ENCODE measurements around the gene SYNDIG1. TPM values are rescaled to one million over a fixed set of nuclear protein-coding genes. Genes with fewer than 3 reads are reported as not detected.

SYNDIG1 gene
- polyA plus RNA-seq, 2 donors: 0.01 TPM; not detected in 1

GRCh38 chr20:24648919-24649318, 179.5 kb downstream of the SYNDIG1 start:
- H3K4me1 ChIP-seq (ENCODE audit: control insufficient read depth in 2 of 2, insufficient read depth in 2 of 2, low read length in 1 of 2): peaks cover 2 to 3% of the 10 kb centered on the region in 2 donors
- no peak overlapping the region for H3K27ac ChIP-seq (ENCODE audit: low read depth in 2 of 2, low read length in 1 of 2)
- no peaks in the 10 kb centered on the region for H3K9me3 ChIP-seq (ENCODE audit: control insufficient read depth in 2 of 2, insufficient read depth in 1 of 2, low read depth in 1 of 2, low read length in 1 of 2)
- 76 to 85% methylated on average over 2 of the region's 2 CpGs for WGBS, 2 donors
- H3K27me3 ChIP-seq (ENCODE audit: control insufficient read depth in 1 of 2, insufficient read depth in 2 of 2, low read length in 2 of 2): no peaks in the 10 kb centered on the region
- H3K36me3 ChIP-seq (ENCODE audit: control insufficient read depth in 2 of 2, insufficient read depth in 2 of 2, low read length in 1 of 2): no peaks in the 10 kb centered on the region
- no peak overlapping the region for H3K4me3 ChIP-seq (ENCODE audit: low read depth in 1 of 2, low read length in 2 of 2)

- H3K4me1 ChIP-seq (ENCODE audit: control insufficient read depth in 2 of 2, insufficient read depth in 2 of 2, low read length in 1 of 2): peaks cover 2 to 3% of the 10 kb centered on the region in 2 donors
- no peaks in the 10 kb centered on the region for H3K36me3 ChIP-seq (ENCODE audit: control insufficient read depth in 2 of 2, insufficient read depth in 2 of 2, low read length in 1 of 2)
- 57 to 59% methylated on average over 11 of the region's 11 CpGs for whole genome bisulfite sequencing, 2 donors
- H3K27me3 ChIP-seq (ENCODE audit: control insufficient read depth in 1 of 2, insufficient read depth in 2 of 2, low read length in 2 of 2): no peaks in the 10 kb centered on the region
- H3K4me3 ChIP-seq (ENCODE audit: low read depth in 1 of 2, low read length in 2 of 2): no peak overlapping the region
- no peaks in the 10 kb centered on the region for H3K9me3 ChIP-seq (ENCODE audit: control insufficient read depth in 2 of 2, insufficient read depth in 1 of 2, low read depth in 1 of 2, low read length in 1 of 2)
- H3K27ac ChIP-seq (ENCODE audit: low read depth in 2 of 2, low read length in 1 of 2): no peak overlapping the region
Observed at GRCh38 chr20:24649787-24650490, 180.5 kb downstream of the SYNDIG1 start.

- 59 to 65% methylated on average over 7 of the region's 7 CpGs for WGBS, 2 donors
Observed at GRCh38 chr20:24651171-24651975, 181.9 kb downstream of the SYNDIG1 start.

GRCh38 chr20:24651976-24652345, 182.5 kb downstream of the SYNDIG1 start:
- 72% methylated on average over 4 of the region's 4 CpGs for WGBS, 2 donors
- H3K4me1 ChIP-seq (ENCODE audit: control insufficient read depth in 2 of 2, insufficient read depth in 2 of 2, low read length in 1 of 2): peaks cover 0 to 3% of the 10 kb centered on the region in 2 donors
- no peak overlapping the region for H3K27ac ChIP-seq (ENCODE audit: low read depth in 2 of 2, low read length in 1 of 2)
- H3K4me3 ChIP-seq (ENCODE audit: low read depth in 1 of 2, low read length in 2 of 2): no peak overlapping the region
- no peaks in the 10 kb centered on the region for H3K36me3 ChIP-seq (ENCODE audit: control insufficient read depth in 2 of 2, insufficient read depth in 2 of 2, low read length in 1 of 2)
- H3K27me3 ChIP-seq (ENCODE audit: control insufficient read depth in 1 of 2, insufficient read depth in 2 of 2, low read length in 2 of 2): no peaks in the 10 kb centered on the region
- no peaks in the 10 kb centered on the region for H3K9me3 ChIP-seq (ENCODE audit: control insufficient read depth in 2 of 2, insufficient read depth in 1 of 2, low read depth in 1 of 2, low read length in 1 of 2)

More at GRCh38 chr20:24651171-24651975, 181.9 kb downstream of the SYNDIG1 start:
- Histone ChIP-seq H3K4me1 (ENCODE audit: control insufficient read depth in 2 of 2, insufficient read depth in 2 of 2, low read length in 1 of 2) (peaks cover 0 to 3% of the 10 kb centered on the region in 2 donors), H3K4me3 (ENCODE audit: low read depth in 1 of 2, low read length in 2 of 2) (no peak overlapping the region), H3K9me3 (ENCODE audit: control insufficient read depth in 2 of 2, insufficient read depth in 1 of 2, low read depth in 1 of 2, low read length in 1 of 2) (no peaks in the 10 kb centered on the region), H3K27ac (ENCODE audit: low read depth in 2 of 2, low read length in 1 of 2) (no peak overlapping the region), H3K36me3 (ENCODE audit: control insufficient read depth in 2 of 2, insufficient read depth in 2 of 2, low read length in 1 of 2) (no peaks in the 10 kb centered on the region), H3K27me3 (ENCODE audit: control insufficient read depth in 1 of 2, insufficient read depth in 2 of 2, low read length in 2 of 2) (no peaks in the 10 kb centered on the region)

DNA sequence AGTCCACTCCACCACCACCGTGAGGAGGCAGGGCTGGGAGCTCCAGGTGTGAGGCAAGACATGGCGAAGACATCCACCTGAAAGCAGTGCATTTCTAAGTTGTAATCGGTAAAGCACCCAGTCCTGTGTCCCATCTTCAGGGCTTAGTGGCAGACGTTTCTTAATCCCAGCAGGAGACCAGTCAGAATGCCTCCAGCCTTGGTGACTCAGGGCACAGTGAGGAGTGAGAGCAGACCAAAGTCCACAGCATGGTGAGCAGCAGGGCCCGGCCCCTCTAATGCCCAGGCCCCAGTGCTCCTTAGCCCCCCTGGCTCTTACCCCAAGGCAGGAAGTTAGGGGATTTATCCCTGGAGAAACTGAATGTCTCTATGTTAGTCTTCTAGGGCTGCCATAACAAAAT, 183.9 kb downstream of the SYNDIG1 start:
- WGBS, 2 donors: 75 to 82% methylated on average over 5 of the region's 5 CpGs
- Histone ChIP-seq H3K4me3 (ENCODE audit: low read depth in 1 of 2, low read length in 2 of 2) (no peak overlapping the region), H3K27ac (ENCODE audit: low read depth in 2 of 2, low read length in 1 of 2) (no peak overlapping the region), H3K27me3 (ENCODE audit: control insufficient read depth in 1 of 2, insufficient read depth in 2 of 2, low read length in 2 of 2) (no peaks in the 10 kb centered on the region), H3K4me1 (ENCODE audit: control insufficient read depth in 2 of 2, insufficient read depth in 2 of 2, low read length in 1 of 2) (no peaks in the 10 kb centered on the region), H3K36me3 (ENCODE audit: control insufficient read depth in 2 of 2, insufficient read depth in 2 of 2, low read length in 1 of 2) (no peaks in the 10 kb centered on the region), H3K9me3 (ENCODE audit: control insufficient read depth in 2 of 2, insufficient read depth in 1 of 2, low read depth in 1 of 2, low read length in 1 of 2) (no peaks in the 10 kb centered on the region)

- Histone ChIP-seq H3K27me3 (ENCODE audit: control insufficient read depth in 1 of 2, insufficient read depth in 2 of 2, low read length in 2 of 2) (no peaks in the 10 kb centered on the region), H3K4me1 (ENCODE audit: control insufficient read depth in 2 of 2, insufficient read depth in 2 of 2, low read length in 1 of 2) (no peaks in the 10 kb centered on the region), H3K27ac (ENCODE audit: low read depth in 2 of 2, low read length in 1 of 2) (no peak overlapping the region), H3K9me3 (ENCODE audit: control insufficient read depth in 2 of 2, insufficient read depth in 1 of 2, low read depth in 1 of 2, low read length in 1 of 2) (no peaks in the 10 kb centered on the region), H3K36me3 (ENCODE audit: control insufficient read depth in 2 of 2, insufficient read depth in 2 of 2, low read length in 1 of 2) (no peaks in the 10 kb centered on the region), H3K4me3 (ENCODE audit: low read depth in 1 of 2, low read length in 2 of 2) (no peak overlapping the region)
- 38 to 41% methylated on average over 1 of the region's 1 CpG for WGBS, 2 donors
Observed at GRCh38 chr20:24654425-24654824, 185.0 kb downstream of the SYNDIG1 start.

DNA sequence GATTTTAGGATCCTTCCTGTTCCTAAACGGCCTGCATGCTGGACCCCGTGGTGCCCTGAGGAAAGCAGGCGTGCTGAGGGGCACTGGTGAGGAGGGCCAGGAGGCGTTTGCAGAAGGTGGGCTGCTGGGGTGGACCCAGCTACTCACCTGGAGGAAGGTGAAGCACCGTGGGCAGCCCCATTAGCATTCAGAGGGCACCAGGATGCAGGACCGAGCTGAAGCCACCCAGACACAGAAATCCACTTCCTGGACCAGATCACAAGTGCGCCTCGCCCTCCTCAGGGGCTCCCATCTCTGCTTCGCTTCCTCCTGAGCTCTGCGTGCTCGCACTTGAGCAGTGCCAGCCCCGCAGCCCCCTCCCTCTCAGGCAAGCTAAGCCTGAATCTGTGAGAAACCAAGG, 187.0 kb downstream of the SYNDIG1 start:
- H3K9me3 ChIP-seq (ENCODE audit: control insufficient read depth in 2 of 2, insufficient read depth in 1 of 2, low read depth in 1 of 2, low read length in 1 of 2): no peaks in the 10 kb centered on the region
- no peak overlapping the region for H3K27ac ChIP-seq (ENCODE audit: low read depth in 2 of 2, low read length in 1 of 2)
- H3K4me1 ChIP-seq (ENCODE audit: control insufficient read depth in 2 of 2, insufficient read depth in 2 of 2, low read length in 1 of 2): no peaks in the 10 kb centered on the region
- no peaks in the 10 kb centered on the region for H3K27me3 ChIP-seq (ENCODE audit: control insufficient read depth in 1 of 2, insufficient read depth in 2 of 2, low read length in 2 of 2)
- H3K36me3 ChIP-seq (ENCODE audit: control insufficient read depth in 2 of 2, insufficient read depth in 2 of 2, low read length in 1 of 2): no peaks in the 10 kb centered on the region
- 84 to 88% methylated on average over 12 of the region's 12 CpGs for WGBS, 2 donors
- no peak overlapping the region for H3K4me3 ChIP-seq (ENCODE audit: low read depth in 1 of 2, low read length in 2 of 2)

DNA sequence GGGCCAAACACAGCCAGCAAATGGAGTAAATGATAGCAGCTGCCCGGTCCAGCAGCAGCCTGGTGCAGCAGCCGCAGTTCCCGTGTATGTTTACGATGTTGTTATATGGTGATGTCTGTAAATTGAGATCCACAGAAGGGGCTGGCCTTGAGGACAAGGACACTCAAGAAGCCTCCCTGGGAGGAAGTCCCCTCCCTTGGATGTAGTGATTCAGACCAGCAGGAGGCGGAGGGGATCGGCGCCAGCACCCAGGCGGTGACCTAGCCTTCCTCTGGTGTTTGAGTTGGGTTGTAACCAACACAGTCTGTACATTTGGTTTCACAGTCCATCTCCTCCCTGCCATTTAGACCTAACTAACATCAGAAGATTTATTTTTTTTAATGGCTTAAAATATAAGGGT, 187.8 kb downstream of the SYNDIG1 start:
- Histone ChIP-seq H3K27ac (ENCODE audit: low read depth in 2 of 2, low read length in 1 of 2) (no peak overlapping the region), H3K4me3 (ENCODE audit: low read depth in 1 of 2, low read length in 2 of 2) (no peak overlapping the region), H3K27me3 (ENCODE audit: control insufficient read depth in 1 of 2, insufficient read depth in 2 of 2, low read length in 2 of 2) (no peaks in the 10 kb centered on the region), H3K9me3 (ENCODE audit: control insufficient read depth in 2 of 2, insufficient read depth in 1 of 2, low read depth in 1 of 2, low read length in 1 of 2) (no peaks in the 10 kb centered on the region), H3K36me3 (ENCODE audit: control insufficient read depth in 2 of 2, insufficient read depth in 2 of 2, low read length in 1 of 2) (no peaks in the 10 kb centered on the region), H3K4me1 (ENCODE audit: control insufficient read depth in 2 of 2, insufficient read depth in 2 of 2, low read length in 1 of 2) (no peaks in the 10 kb centered on the region)
- 86 to 89% methylated on average over 8 of the region's 8 CpGs for WGBS, 2 donors

- Histone ChIP-seq H3K4me1 (ENCODE audit: control insufficient read depth in 2 of 2, insufficient read depth in 2 of 2, low read length in 1 of 2) (no peaks in the 10 kb centered on the region), H3K9me3 (ENCODE audit: control insufficient read depth in 2 of 2, insufficient read depth in 1 of 2, low read depth in 1 of 2, low read length in 1 of 2) (no peaks in the 10 kb centered on the region), H3K27me3 (ENCODE audit: control insufficient read depth in 1 of 2, insufficient read depth in 2 of 2, low read length in 2 of 2) (no peaks in the 10 kb centered on the region), H3K4me3 (ENCODE audit: low read depth in 1 of 2, low read length in 2 of 2) (no peak overlapping the region), H3K27ac (ENCODE audit: low read depth in 2 of 2, low read length in 1 of 2) (no peak overlapping the region), H3K36me3 (ENCODE audit: control insufficient read depth in 2 of 2, insufficient read depth in 2 of 2, low read length in 1 of 2) (no peaks in the 10 kb centered on the region)
- 74 to 75% methylated on average over 27 of the region's 27 CpGs for WGBS, 2 donors
Observed at GRCh38 chr20:24657878-24658620, 188.6 kb downstream of the SYNDIG1 start.

Measured in esophagus (tissue), 2 donors.